Measurements from ENCODE around the gene LAYN.

LAYN gene

GRCh38 chr11:111589886-111590499 is 49.5 kb downstream of the LAYN start:
- FAIRE-seq (no peak), DNase-seq (ENCODE audit: insufficient read length, low spot score) (no peak)

GRCh38 chr11:111591187-111591960 is 50.9 kb downstream of the LAYN start:
- FAIRE-seq (no peak), DNase-seq (ENCODE audit: insufficient read length, low spot score) (no peak)

GRCh38 chr11:111592491-111592890 is 52.0 kb downstream of the LAYN start:
- no peak for DNase-seq (ENCODE audit: insufficient read length, low spot score)
- no peak for FAIRE-seq

GRCh38 chr11:111596319-111596718 is 55.8 kb downstream of the LAYN start:
- FAIRE-seq (no peak), DNase-seq (ENCODE audit: insufficient read length, low spot score) (no peak)

- FAIRE-seq (no peak), DNase-seq (ENCODE audit: insufficient read length, low spot score) (no peak)
These were observed 57.6 kb downstream of the LAYN start for GRCh38 chr11:111598148-111598547.

- FAIRE-seq (no peak), DNase-seq (ENCODE audit: insufficient read length, low spot score) (no peak)
These were observed 58.0 kb downstream of the LAYN start for GRCh38 chr11:111598559-111598958.

GRCh38 chr11:111601636-111601978 is 61.1 kb downstream of the LAYN start:
- peak; percentile 79 for FAIRE-seq

GRCh38 chr11:111601979-111602864 is 61.7 kb downstream of the LAYN start, which contains the start of gene SIK2:
Gene SIK2 (plus strand): TSS chr11:111602449. CDS start chr11:111602564, 115 bp downstream.
- FAIRE-seq (peak; percentile 66), DNase-seq (ENCODE audit: insufficient read length, low spot score) (peak; percentile 77)

More at GRCh38 chr11:111601636-111601978, 61.1 kb downstream of the LAYN start:
- DNase-seq (ENCODE audit: insufficient read length, low spot score) = no peak

GRCh38 chr11:111602865-111603610 is 62.5 kb downstream of the LAYN start:
- DNase-seq (ENCODE audit: insufficient read length, low spot score) = no peak
- FAIRE-seq = peak; percentile 53

GRCh38 chr11:111603611-111604130 is 63.2 kb downstream of the LAYN start:
- FAIRE-seq (peak; percentile 31), DNase-seq (ENCODE audit: insufficient read length, low spot score) (no peak)

- FAIRE-seq = peak; percentile 90
These were observed 64.0 kb downstream of the LAYN start for GRCh38 chr11:111604392-111605009.

GRCh38 chr11:111605681-111606080 is 65.2 kb downstream of the LAYN start:
- DNase-seq (ENCODE audit: insufficient read length, low spot score) (no peak), FAIRE-seq (no peak)

More at GRCh38 chr11:111604392-111605009, 64.0 kb downstream of the LAYN start:
- no peak for DNase-seq (ENCODE audit: insufficient read length, low spot score)

GRCh38 chr11:111606986-111607385 is 66.5 kb downstream of the LAYN start:
- FAIRE-seq (peak; percentile 8), DNase-seq (ENCODE audit: insufficient read length, low spot score) (no peak)

GRCh38 chr11:111607751-111608150 is 67.2 kb downstream of the LAYN start:
- FAIRE-seq (no peak), DNase-seq (ENCODE audit: insufficient read length, low spot score) (no peak)

All from GM19239 (cell line).